Measurements from ENCODE around the gene OPN1SW. TPM values are rescaled to one million over a fixed set of nuclear protein-coding genes. Genes with fewer than 3 reads are reported as not detected.

Gene OPN1SW
- total RNA-seq, 3 donors from 2014 or later (not counting 1 experiment from before 2014, with no cell fraction given), result not detected

GRCh38 chr7:128755075-128755818 is 20.3 kb downstream of the OPN1SW start:
- H3K4me3 Mint-ChIP-seq, result no peak overlapping the region
- Histone ChIP-seq H3K4me1 (ENCODE audit: control insufficient read depth, insufficient read depth, low read length) (no peaks in the 10 kb centered on the region), H3K27me3 (ENCODE audit: control insufficient read depth, insufficient read depth, low read length) (no peaks in the 10 kb centered on the region), H3K9me3 (ENCODE audit: control insufficient read depth, insufficient read depth, low read length) (no peaks in the 10 kb centered on the region), H3K4me3 (ENCODE audit: low read length) (no peak overlapping the region), H3K27ac (ENCODE audit: low read length) (no peak overlapping the region), H3K36me3 (ENCODE audit: control insufficient read depth, insufficient read depth, low read length) (peaks cover 56% of the 10 kb centered on the region)
- ATAC-seq (no peak), DNase-seq (no peak)
- peaks cover 8% of the 10 kb centered on the region for H3K36me3 Mint-ChIP-seq
- WGBS (ENCODE audit: insufficient coverage), result 96% methylated on average over 2 of the region's 2 CpGs
- no peaks in the 10 kb centered on the region for H3K27me3 Mint-ChIP-seq (ENCODE audit: low read depth in 2 of 2)
- H3K9me3 Mint-ChIP-seq, result no peaks in the 10 kb centered on the region
- no peak overlapping the region for H3K27ac Mint-ChIP-seq
- peaks cover 5 to 10% of the 10 kb centered on the region in 2 donors for H3K4me1 Mint-ChIP-seq
- intact Hi-C loops (cut with micrococcal nuclease), result no loop called here
- TF ChIP-seq CTCF (IDR thresholded peaks at IDR 0.05), result no peak

- H3K27me3 ChIP-seq (ENCODE audit: control insufficient read depth, insufficient read depth, low read length), result no peaks in the 10 kb centered on the region
- ATAC-seq (no peak), DNase-seq (no peak)
- H3K9me3 ChIP-seq (ENCODE audit: control insufficient read depth, insufficient read depth, low read length), result no peaks in the 10 kb centered on the region
- no peaks in the 10 kb centered on the region for H3K4me1 ChIP-seq (ENCODE audit: control insufficient read depth, insufficient read depth, low read length)
- TF ChIP-seq CTCF (IDR thresholded peaks at IDR 0.05), result no peak
- intact Hi-C loops (cut with micrococcal nuclease), result no loop called here
- H3K4me3 Mint-ChIP-seq, result no peak overlapping the region
- H3K36me3 ChIP-seq (ENCODE audit: control insufficient read depth, insufficient read depth, low read length), result peaks cover 58% of the 10 kb centered on the region
- no CpG with 5 or more reads among the region's 1 CpG for WGBS (ENCODE audit: insufficient coverage)
- no peak overlapping the region for H3K27ac ChIP-seq (ENCODE audit: low read length)
- no peak overlapping the region for H3K27ac Mint-ChIP-seq
- peaks cover 8% of the 10 kb centered on the region for H3K36me3 Mint-ChIP-seq
- no peak overlapping the region for H3K4me3 ChIP-seq (ENCODE audit: low read length)
- H3K9me3 Mint-ChIP-seq, result no peaks in the 10 kb centered on the region
- peaks cover 17 to 18% of the 10 kb centered on the region in 2 donors for H3K4me1 Mint-ChIP-seq
- no peaks in the 10 kb centered on the region for H3K27me3 Mint-ChIP-seq (ENCODE audit: low read depth in 2 of 2)
These were observed 23.3 kb downstream of the OPN1SW start for GRCh38 chr7:128752251-128752650.

GRCh38 chr7:128747327-128748079 is 28.1 kb downstream of the OPN1SW start:
- Mint-ChIP-seq H3K9me3 (no peaks in the 10 kb centered on the region), H3K27me3 (ENCODE audit: low read depth in 2 of 2) (no peaks in the 10 kb centered on the region), H3K36me3 (no peaks in the 10 kb centered on the region), H3K27ac (no peak overlapping the region), H3K4me3 (no peak overlapping the region), H3K4me1 (peaks cover 20 to 26% of the 10 kb centered on the region in 2 donors)
- no peak overlapping the region for H3K27ac ChIP-seq (ENCODE audit: low read length)
- no peak for TF ChIP-seq CTCF (IDR thresholded peaks at IDR 0.05)
- H3K4me1 ChIP-seq (ENCODE audit: control insufficient read depth, insufficient read depth, low read length), result no peaks in the 10 kb centered on the region
- peaks cover 31% of the 10 kb centered on the region for H3K36me3 ChIP-seq (ENCODE audit: control insufficient read depth, insufficient read depth, low read length)
- H3K4me3 ChIP-seq (ENCODE audit: low read length), result no peak overlapping the region
- ATAC-seq (no peak), DNase-seq (no peak)
- whole genome bisulfite sequencing (ENCODE audit: insufficient coverage), result 96% methylated on average over 6 of the region's 6 CpGs
- no peaks in the 10 kb centered on the region for H3K9me3 ChIP-seq (ENCODE audit: control insufficient read depth, insufficient read depth, low read length)
- intact Hi-C loops (cut with micrococcal nuclease), result no loop called here
- H3K27me3 ChIP-seq (ENCODE audit: control insufficient read depth, insufficient read depth, low read length), result no peaks in the 10 kb centered on the region

Measured in natural killer cell (primary cell).